Measurements from ENCODE around the gene SLC26A9.

The SLC26A9 gene

DNA sequence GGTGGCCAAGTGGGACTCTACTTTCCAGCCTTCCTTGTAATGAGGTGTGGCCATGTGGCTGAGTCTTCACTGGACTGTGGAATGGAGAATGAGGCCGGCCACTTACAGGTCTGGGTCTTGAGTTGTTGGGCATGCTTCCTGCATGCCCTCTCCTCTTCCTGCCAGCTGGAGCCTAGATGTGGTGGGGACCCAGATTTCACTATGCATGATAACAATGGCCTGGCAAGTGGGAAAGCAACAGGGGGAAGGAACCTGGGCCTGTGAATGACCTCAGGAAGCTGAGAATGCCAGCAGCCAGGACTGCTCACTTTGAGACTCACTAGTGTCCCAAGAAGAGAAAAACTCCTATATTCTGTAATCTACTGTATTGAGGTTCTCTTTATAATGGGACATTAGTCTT, 8.5 kb upstream of the SLC26A9 start:
- H3K27ac ChIP-seq (replicated peaks): no peak overlapping the region
- peaks cover 2% of the 10 kb centered on the region for H3K27me3 ChIP-seq (ENCODE audit: insufficient read depth, poor library complexity, severe bottlenecking)
- TF ChIP-seq POLR2AphosphoS5 (IDR thresholded peaks at IDR 0.05; ENCODE audit: low read depth) (no peak), SPI1 (IDR thresholded peaks at IDR 0.05; ENCODE audit: borderline replicate concordance, low read depth) (no peak), GABPA (IDR thresholded peaks at IDR 0.05; ENCODE audit: low read depth) (no peak)
- TF ChIP-seq, protein P1, sequence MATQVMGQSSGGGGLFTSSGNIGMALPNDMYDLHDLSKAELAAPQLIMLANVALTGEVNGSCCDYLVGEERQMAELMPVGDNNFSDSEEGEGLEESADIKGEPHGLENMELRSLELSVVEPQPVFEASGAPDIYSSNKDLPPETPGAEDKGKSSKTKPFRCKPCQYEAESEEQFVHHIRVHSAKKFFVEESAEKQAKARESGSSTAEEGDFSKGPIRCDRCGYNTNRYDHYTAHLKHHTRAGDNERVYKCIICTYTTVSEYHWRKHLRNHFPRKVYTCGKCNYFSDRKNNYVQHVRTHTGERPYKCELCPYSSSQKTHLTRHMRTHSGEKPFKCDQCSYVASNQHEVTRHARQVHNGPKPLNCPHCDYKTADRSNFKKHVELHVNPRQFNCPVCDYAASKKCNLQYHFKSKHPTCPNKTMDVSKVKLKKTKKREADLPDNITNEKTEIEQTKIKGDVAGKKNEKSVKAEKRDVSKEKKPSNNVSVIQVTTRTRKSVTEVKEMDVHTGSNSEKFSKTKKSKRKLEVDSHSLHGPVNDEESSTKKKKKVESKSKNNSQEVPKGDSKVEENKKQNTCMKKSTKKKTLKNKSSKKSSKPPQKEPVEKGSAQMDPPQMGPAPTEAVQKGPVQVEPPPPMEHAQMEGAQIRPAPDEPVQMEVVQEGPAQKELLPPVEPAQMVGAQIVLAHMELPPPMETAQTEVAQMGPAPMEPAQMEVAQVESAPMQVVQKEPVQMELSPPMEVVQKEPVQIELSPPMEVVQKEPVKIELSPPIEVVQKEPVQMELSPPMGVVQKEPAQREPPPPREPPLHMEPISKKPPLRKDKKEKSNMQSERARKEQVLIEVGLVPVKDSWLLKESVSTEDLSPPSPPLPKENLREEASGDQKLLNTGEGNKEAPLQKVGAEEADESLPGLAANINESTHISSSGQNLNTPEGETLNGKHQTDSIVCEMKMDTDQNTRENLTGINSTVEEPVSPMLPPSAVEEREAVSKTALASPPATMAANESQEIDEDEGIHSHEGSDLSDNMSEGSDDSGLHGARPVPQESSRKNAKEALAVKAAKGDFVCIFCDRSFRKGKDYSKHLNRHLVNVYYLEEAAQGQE (IDR thresholded peaks at IDR 0.05; ENCODE audit: insufficient replicate concordance, low read depth): no peak
- TF ChIP-seq, protein P2, sequence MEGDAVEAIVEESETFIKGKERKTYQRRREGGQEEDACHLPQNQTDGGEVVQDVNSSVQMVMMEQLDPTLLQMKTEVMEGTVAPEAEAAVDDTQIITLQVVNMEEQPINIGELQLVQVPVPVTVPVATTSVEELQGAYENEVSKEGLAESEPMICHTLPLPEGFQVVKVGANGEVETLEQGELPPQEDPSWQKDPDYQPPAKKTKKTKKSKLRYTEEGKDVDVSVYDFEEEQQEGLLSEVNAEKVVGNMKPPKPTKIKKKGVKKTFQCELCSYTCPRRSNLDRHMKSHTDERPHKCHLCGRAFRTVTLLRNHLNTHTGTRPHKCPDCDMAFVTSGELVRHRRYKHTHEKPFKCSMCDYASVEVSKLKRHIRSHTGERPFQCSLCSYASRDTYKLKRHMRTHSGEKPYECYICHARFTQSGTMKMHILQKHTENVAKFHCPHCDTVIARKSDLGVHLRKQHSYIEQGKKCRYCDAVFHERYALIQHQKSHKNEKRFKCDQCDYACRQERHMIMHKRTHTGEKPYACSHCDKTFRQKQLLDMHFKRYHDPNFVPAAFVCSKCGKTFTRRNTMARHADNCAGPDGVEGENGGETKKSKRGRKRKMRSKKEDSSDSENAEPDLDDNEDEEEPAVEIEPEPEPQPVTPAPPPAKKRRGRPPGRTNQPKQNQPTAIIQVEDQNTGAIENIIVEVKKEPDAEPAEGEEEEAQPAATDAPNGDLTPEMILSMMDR (IDR thresholded peaks at IDR 0.05; ENCODE audit: insufficient read depth, low read length): no peak
- DNase-seq (ENCODE audit: low read depth in 1 of 2, low spot score in 1 of 2): no peak
- H3K4me3 ChIP-seq (replicated peaks; ENCODE audit: insufficient read depth, low read length): no peak overlapping the region

DNA sequence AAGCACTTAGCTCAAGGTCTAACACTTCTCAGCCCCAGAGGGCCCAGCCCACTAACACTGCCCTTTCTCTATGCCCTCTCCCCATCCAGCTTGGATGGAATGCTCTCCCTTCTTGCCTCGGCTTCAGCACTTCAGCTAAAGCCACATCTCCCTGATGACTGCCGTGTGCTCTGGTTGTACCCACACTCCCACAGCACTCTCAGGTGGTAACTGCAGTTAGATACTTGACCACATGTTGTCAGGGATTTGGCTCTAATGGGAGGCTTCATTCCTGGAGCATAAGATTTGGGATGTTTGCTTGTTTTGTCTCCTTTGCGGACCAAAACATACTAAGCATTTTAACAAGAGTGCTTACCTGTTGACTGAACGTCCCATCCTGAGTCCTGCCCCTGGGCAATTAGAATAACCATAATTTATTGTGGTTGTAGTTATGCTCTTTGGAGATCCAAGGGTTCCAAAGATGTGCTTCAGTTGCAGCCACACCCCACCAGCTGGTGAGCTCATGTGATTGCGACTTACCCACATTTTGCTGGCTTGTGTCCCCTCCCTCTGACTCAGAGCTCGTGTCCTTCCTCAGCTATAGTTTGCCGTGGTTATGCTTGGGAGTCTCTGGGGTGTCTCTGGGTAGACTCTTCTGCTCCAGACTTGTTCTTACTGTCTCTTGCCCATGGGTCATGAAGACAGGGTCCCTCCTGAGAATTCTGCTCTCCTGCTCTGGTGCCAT, 7.7 kb upstream of the SLC26A9 start:
- H3K4me3 ChIP-seq (replicated peaks; ENCODE audit: insufficient read depth, low read length): no peak overlapping the region
- no peak overlapping the region for H3K27ac ChIP-seq (replicated peaks)
- peaks cover 4% of the 10 kb centered on the region for H3K27me3 ChIP-seq (ENCODE audit: insufficient read depth, poor library complexity, severe bottlenecking)
- DNase-seq (ENCODE audit: low read depth in 1 of 2, low spot score in 1 of 2): no peak
- TF ChIP-seq, protein P2 (IDR thresholded peaks at IDR 0.05; ENCODE audit: insufficient read depth, low read length): no peak
- TF ChIP-seq SPI1 (IDR thresholded peaks at IDR 0.05; ENCODE audit: borderline replicate concordance, low read depth) (no peak), POLR2AphosphoS5 (IDR thresholded peaks at IDR 0.05; ENCODE audit: low read depth) (no peak), GABPA (IDR thresholded peaks at IDR 0.05; ENCODE audit: low read depth) (no peak)

DNA sequence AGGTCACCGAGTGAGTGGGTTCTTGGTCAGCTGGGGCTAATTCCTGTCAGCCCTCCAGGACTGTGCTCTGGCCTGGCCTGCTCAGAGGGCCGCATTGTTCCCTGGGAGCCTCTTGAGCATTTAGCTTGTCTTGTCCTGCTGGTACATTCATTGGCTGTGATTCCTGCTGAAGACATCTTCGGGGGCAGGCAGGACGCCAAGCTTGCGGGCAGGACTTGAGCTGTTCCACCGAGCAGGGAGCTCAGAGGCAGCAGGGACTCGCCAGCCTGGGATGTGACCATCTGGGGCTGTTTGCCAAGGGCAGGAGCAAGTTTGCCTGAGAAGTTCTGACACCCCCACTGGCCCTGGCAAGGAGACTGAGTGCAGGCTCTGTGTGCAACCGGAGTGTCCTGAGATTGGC, 7.0 kb upstream of the SLC26A9 start:
- Histone ChIP-seq H3K4me3 (replicated peaks; ENCODE audit: insufficient read depth, low read length) (no peak overlapping the region), H3K27ac (replicated peaks) (no peak overlapping the region), H3K27me3 (ENCODE audit: insufficient read depth, poor library complexity, severe bottlenecking) (peaks cover 2% of the 10 kb centered on the region)
- TF ChIP-seq, protein P2 (IDR thresholded peaks at IDR 0.05; ENCODE audit: insufficient read depth, low read length): no peak
- TF ChIP-seq SPI1 (IDR thresholded peaks at IDR 0.05; ENCODE audit: borderline replicate concordance, low read depth): no peak
- no peak for TF ChIP-seq GABPA (IDR thresholded peaks at IDR 0.05; ENCODE audit: low read depth)
- TF ChIP-seq POLR2AphosphoS5 (IDR thresholded peaks at IDR 0.05; ENCODE audit: low read depth): no peak
- TF ChIP-seq, protein P1 (IDR thresholded peaks at IDR 0.05; ENCODE audit: insufficient replicate concordance, low read depth): no peak
- no peak for DNase-seq (ENCODE audit: low read depth in 1 of 2, low spot score in 1 of 2)

Data from HL-60 (cell line).